HG03095 (cell line): ENCODE results near the gene RNF144B.
"Not testable (repeated sequence)": the region's sequence is repeated elsewhere in the genome, so short reads cannot be mapped to it uniquely, and the experiment has no call there.

Source experiments
- ATAC-seq: cut with Tn5 transposase; IDR thresholded peaks from one replicate; pipeline ENCODE4 v1.9.1; 2021; ENCODE audit warnings: moderate library complexity; ENCODE audit not compliant: unreplicated experiment

Gene RNF144B

DNA sequence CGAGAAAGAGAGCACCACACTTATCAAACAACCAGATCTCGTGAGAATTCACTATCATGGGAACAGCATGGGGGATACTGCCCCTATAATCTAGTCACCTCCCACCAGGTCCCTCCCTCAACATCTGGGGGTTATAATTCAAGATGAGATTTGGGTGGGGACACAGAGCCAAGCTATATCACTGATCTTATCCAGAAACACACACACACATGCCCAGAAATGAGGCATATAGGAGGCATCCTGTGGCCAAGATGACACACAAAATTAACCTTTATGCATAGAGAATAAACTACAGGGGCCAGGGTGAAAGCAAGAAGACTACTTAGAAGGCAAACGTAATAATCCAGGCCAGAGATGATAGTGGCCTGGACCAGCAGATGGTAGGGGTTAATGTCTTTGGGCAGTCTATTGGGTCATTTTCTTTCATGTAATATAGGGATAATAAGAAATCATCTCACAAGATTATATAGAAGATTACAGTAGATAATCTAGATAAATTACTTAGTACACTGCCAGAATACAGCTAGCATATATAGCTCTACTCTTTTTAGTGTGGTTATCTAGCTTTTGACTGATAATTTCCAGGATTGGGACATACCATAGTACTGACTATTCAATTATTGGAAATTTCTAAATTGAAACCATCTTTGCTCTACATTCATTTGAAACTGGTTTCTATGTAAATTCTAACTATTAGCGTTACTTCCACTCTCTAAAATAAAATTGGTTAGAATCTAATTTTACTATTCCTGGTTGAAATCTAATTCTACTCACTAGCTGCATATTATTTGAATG lies 20.0 kb downstream of the RNF144B start:
- no peak for ATAC-seq

GRCh38 chr6:18409602-18410001 lies 22.5 kb downstream of the RNF144B start:
- not testable (repeated sequence) for ATAC-seq

DNA sequence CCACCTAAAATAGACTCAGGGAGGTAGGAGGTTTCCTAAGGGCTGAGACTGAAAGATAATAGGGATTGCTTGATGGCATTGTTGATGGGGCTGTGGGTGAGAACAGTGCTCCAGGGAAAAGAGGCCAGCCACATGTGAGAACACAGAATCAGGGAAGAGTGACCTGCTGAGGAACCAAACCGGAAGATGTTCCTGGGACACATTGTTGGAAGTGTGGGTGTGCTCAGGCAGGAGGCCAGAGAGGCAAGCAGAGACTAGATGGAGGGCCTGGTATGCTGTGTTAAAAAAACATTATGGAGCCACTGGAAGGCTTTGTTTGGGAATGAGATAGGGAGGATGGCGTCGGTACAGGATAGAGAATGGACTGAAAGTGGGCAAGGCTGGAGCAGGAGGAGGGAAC lies 23.3 kb downstream of the RNF144B start:
- no peak for ATAC-seq

GRCh38 chr6:18412068-18412467 lies 24.9 kb downstream of the RNF144B start:
- no peak for ATAC-seq

- ATAC-seq: no peak
Observed at GRCh38 chr6:18412644-18413043, 25.5 kb downstream of the RNF144B start.

DNA sequence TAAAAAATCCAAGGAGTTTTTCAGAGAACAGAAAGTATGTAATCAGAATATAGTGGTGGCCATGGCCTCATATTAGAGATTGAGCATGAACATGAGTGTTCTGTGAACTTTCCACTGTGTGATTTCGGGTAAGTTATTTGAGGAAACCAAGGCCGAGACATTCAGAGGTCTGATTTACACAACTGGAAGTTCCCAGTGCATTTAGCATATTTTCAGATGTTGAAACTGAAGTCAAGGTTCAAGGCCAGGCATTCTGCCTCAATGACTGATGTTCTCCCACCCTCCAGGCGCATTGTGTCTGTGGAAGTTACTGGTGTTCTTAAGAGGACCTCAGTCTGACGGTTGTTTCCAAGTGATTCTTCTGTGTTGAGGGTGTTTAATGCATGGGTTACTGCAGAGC lies 26.2 kb downstream of the RNF144B start:
- ATAC-seq: no peak

GRCh38 chr6:18414116-18414515 lies 27.0 kb downstream of the RNF144B start:
- ATAC-seq: no peak

DNA sequence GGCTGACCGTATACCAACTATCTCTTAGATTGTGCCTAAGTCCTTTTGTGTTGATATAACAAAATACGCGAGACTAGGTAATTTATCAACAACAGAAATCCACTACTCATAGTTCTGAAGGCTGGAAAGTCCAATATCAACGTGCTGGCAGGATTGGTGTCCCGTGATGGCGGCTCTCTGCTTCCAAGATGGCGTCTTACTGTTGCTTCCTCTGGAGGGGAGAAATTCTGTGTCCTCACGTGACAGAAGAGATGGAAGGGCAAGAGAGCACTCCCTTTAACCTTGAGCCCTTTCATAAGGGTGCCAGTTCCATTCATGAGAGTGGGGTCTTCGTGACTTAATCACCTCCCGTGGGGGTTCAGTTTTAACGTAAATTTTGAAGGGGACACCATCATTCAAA lies 28.1 kb downstream of the RNF144B start:
- ATAC-seq: no peak

DNA sequence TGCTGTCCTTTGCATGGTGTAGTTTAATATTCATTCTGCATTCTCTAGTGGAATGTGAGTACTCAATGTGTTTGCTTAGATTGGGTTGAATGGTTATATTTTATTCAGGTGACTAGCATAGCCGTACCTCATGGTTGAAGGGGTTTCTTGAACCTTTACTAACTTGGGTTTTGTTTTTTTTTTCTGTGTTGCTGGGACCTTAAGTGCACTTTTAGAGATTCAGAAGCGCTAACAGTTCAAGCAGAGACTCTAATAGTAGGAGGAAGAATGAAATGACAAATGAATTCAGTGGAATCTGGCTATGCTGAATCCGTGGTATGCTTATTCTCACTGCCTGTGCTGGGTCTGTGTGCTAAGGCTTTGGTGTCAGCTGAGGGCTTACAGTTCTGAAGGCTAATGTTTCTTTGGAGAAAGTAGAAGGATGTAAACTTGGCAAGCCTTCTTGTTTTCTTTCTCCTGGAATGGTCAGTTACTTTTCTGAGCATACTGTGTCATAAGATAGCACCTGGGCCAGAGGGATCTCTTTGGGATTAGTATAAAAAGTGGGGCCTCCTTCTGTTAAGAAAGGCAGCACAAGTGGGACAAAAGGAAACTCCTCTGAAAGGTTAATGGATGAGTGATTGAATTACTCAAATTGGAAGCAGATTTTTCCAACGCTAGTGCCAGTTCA lies 28.7 kb downstream of the RNF144B start:
- no peak for ATAC-seq

DNA sequence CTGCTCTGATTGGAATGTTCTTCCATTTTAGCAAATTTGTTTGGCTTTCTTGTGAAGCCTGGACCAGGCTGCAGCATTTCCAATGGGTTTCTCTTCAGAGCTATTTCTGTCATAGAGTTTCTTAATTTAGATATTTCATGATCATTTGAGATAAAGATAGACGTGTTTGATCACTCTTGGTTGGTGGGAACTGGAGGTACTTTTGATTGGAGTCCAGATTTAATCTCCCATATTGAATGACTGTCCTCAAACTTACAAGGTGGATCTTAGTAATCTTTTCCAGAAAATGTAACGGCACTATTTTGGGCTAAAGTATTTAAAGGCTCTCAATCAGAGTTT lies 29.2 kb downstream of the RNF144B start:
- no peak for ATAC-seq

GRCh38 chr6:18420328-18420727 lies 33.2 kb downstream of the RNF144B start:
- no peak for ATAC-seq

DNA sequence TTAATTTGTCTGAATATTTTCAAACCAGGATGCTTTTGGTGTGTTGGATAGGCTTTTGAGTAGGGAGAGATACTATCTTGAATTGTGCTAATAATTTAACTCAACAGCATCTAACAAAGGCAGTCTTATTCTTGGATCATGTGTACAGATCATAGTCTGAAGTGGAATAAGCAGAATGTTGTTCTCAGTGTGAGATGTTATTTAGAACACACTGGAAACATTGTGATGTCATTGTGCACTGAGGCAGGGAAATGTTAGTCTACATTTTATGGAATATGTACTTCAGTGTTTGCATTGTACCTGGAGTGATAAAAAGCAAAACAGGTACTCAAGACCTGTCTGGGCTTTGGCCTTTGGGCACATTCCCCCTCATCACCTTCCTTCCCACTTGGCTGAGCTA lies 35.0 kb downstream of the RNF144B start:
- ATAC-seq: no peak

GRCh38 chr6:18423426-18423825 lies 36.3 kb downstream of the RNF144B start:
- no peak for ATAC-seq

- no peak for ATAC-seq
Observed at GRCh38 chr6:18424201-18424600, 37.1 kb downstream of the RNF144B start.

DNA sequence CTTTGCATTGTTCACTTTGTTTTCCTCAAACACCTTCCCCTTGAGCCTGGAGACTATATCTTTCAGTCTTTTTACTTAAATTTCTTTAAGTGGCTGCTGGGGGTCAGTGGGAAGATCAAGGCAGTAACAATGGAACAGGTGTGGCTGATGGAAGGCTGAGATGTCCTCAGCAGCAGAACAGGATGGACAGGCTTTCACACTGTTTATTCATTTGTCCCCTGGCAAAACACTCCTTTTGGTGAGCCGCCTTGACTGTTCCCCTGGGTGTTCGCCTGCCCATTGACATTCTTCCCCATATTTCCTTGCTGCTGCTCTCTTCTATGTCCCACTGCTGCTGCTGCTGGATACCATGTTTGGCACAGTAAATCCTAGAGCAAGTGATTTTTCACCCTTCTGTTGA lies 38.1 kb downstream of the RNF144B start:
- no peak for ATAC-seq

DNA sequence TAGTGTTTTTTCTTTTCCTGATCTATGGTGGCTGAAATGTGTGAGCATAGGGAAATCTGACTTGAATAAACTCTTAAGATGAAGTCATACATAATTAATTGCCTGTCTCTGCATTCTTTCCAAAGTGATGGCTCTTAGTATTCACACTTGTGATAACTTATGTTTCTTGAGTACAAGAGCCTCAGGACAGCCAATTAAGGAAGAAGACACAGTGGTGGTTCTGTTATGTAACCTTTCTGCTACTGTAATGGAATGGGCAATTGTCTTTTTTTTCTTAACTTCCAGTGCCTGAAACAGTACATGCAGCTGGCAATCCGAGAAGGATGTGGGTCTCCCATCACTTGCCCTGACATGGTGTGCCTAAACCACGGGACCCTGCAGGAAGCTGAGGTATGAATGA lies 40.1 kb downstream of the RNF144B start:
- no peak for ATAC-seq

DNA sequence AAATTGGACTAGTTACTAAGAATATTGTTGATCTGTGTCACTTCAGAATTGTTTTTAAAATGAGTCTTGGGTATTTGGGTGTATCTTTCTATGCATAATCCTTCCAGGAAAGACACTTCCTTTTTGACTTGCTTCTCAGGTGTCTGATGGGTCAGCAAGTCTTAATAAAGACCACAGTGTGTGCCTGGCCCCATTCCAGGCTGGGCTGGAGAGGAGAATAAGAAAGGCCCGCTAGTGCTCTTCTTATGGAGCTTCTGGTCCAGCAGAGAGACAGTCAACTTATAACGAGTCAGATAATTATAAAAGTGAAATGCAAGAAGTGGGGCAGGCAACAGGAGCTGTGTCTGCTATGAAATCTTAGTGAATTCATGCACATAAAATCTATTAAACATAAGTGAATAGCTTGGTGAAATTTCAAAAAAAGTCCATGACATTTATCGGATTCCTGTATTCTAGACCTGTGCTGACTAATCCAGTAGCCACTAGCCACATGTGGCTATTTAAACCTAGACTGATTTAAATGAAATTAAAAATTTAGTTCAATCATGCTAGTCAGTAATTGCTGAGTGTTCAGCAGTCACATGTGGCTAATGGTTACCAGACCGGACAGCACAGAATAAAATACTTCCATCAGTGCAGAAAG lies 42.6 kb downstream of the RNF144B start:
- no peak for ATAC-seq

DNA sequence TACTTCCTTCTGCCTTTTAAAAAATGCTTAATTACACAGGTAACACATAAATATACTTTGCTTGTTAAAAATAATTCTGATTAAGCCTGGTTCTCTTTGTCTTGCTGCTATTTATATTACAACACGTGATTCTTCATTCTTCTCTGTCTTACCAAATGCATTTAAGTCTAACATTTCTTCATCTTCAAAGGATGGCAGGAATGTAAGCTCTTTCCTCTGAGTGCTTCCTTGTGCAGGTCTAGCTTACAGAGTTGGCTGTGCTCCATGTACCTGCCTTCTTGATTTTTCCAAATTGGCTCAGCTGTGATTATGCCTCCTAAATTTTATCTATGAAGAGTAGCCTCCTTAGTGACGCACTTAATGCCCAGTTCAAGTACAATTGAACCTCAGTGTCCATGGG lies 44.4 kb downstream of the RNF144B start:
- no peak for ATAC-seq

DNA sequence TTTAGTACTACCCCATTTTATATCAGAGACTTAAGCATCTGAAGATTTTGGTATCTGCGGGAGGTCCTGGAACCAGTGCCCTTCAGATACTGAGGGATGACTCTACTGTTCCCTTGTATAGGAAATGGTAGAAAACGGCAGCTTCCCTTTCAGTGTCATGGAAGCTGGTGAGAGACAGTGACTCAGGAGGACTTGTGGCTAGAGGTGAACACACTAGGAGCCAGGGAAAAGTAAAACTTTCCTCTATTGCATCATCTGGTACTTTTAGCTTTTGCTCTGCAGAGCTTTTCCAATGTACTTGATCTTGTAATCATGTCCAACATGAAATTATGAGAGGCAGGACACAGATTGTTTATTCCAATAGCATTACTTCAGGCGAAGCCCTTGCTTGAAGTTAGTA lies 45.0 kb downstream of the RNF144B start:
- ATAC-seq: no peak

GRCh38 chr6:18432619-18433018 lies 45.5 kb downstream of the RNF144B start:
- ATAC-seq: no peak

DNA sequence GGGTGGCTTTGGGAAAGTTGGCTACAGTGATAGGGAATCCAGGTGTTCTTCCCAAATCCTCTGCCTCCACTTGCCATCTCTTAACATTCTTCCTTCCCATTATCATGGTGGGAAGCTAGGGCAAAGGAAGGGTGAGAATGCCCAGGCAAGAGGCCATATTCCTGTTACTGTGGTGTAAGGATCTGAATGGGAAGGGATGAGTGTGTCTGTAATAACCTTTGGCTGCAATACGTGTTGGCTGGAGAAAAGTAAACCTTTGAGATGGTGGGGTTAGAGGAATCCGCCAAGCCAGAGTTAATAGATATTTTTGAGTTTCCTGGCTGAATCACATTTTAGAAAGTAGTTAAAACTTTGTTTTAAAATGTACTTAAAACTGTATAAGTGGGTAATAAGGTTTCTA lies 45.9 kb downstream of the RNF144B start:
- no peak for ATAC-seq

DNA sequence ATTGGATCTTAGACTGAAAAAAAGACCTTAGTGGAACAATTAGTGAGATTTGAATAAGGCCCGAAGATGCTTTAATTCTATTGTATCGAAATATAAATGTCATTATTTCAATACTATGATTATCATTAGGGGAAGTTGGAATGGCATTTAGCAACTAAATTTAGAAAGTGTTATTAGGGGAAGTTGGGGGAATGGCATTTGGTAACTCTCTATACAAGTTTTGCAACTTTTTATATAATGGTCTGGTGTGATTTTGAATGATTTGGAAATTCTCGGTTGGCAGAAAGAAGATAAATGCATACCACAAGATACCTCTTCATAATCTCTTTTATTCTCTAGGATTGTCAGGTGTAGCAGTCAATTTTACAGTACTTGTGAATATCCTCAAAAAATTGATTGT lies 49.2 kb downstream of the RNF144B start:
- ATAC-seq: no peak
